Skin of body (tissue), 2 donors: Measurements from ENCODE around the gene CCDC141. TPM values are rescaled to one million over a fixed set of nuclear protein-coding genes. Genes with fewer than 3 reads are reported as not detected.

Source experiments
- DNase-seq: peaks from one replicate; lab custom pipeline; 2025; lab: John Stamatoyannopoulos, UW
- total RNA-seq: library from RNA; depleted of rRNA; stranded (reverse); fragments of >200 nt; gene quantifications from one replicate; pipeline ENCODE4 v1.2.3, GENCODE V29; 2014

CCDC141 gene
- total RNA-seq, 1 donor from 2014 or later = 6.0 TPM

DNA sequence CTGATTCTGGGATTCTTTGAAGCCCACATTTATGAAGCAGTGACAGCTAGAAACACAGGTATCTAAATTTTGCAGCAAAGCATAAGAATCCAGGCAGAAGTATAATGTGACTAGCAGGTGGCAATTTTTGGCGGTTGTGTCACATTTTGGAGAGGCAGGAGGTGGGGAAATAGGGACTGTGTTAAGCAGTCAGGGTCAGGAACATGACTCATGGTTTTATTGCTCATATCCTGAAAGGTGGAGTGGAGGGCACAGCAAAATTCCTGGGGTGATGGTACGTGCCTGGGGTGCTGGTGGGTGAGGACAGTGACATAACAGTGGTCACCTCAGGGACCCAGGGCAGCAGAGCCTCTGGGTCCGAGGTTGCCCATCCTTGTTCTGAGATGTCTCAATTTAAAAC, 179.2 kb downstream of the CCDC141 start:
- no peak for DNase-seq

DNA sequence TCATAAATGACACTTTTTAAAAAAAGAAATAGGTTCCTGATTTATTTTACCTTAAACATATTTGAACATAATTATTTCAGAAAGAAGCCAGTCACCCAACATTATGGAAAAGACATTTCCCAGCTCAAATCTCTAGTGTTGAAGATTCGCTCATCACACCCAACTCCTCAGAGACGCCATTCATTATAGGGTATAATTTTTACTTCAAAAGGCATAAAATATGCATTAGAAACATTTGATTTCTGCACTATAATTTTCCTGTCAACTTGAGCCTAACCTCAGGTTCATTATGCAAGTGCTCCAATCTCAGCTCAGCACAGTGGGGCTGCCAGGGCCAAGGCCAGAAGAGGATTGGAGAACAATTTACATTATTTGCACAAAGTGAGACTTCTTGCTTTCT, 183.9 kb downstream of the CCDC141 start:
- no peak for DNase-seq

GRCh38 chr2:178865146-178865936, 184.6 kb downstream of the CCDC141 start:
- no peak for DNase-seq

DNA sequence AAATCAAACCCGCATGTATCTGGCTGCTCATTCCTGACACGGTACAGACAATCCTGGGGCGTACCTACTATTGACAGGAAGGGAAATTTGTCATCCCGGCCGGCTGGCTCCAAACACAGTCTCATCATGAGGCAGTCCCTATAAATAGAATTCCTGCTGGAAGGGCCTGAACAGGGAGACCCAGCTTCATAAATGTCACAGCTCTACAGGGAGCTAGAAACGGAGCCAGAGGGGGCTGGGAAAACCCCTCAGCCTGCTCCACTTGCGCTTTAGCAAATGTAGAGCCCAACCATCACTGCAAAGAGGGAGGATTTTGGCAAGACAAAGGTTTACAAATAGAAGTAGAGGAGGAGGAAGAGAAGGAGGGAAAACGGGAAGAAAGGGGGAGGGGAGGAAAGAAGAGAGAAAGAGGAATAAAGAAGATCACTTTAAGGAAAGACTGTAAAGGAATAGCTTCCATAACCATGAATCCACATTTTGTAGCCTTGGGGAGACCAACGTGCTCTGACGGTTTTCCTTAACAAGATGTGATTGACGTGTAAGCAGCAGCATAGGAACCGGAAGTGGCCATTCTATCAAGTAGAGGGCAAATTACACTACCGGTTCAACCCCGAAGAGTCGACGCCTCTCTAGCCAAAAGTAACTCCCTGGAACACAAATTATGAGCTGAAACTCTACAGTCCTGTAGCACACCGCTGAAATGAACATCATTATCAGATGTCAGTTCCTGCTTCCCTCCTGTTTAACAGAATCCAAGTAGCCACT, 185.9 kb downstream of the CCDC141 start:
- DNase-seq = peak; percentile 49

DNA sequence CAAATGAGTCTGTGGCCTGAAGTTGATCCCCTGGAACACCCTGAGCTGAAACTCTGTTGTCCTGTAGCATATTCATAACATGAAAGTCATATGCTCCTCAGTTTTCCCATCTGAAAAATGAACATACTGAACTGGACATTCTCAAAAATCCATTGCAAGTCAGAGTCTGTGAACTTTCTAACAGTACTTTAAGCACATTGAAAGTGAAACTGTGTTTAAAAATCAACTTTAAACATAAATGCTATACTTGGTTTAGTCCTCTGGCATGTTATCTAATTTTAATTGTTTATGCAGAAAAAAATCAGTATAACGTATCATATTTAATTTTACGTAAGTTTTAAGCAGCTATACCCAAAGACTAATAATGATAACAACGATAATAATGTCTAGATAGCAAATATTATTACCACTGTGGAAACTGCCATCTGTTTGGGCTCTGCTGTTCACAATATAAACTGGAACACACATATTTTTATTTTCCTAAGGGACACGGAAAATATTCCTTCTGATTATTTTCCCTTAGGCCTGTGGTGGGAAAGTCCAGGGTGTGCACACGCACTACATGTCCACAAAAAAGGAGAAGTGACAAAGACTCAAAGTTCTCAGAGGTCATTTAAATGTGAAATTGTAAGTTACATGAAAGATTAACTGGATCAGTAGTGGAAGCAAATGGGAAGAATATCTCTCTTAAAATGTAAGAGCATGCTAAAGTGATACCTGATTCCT, 186.6 kb downstream of the CCDC141 start:
- DNase-seq = no peak

DNA sequence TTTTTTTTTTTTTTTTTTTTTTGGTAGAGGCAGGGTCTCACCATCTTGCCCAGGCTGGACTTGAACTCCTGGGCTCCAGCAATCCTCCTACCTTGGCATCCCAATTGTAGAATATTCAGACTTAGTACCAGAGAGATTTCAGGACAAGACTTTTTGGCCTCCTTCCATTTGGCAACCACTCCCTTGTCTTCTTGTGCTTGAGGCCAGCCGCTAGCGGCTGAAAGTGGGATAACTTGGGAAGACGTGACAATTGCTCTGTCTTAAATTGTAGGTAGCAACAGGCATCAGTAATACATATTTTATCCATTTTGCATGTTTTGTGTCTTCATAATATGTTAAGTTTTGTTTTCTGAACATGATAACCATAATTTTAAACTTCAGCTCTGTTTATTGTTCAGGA, 189.4 kb downstream of the CCDC141 start:
- DNase-seq = no peak

DNA sequence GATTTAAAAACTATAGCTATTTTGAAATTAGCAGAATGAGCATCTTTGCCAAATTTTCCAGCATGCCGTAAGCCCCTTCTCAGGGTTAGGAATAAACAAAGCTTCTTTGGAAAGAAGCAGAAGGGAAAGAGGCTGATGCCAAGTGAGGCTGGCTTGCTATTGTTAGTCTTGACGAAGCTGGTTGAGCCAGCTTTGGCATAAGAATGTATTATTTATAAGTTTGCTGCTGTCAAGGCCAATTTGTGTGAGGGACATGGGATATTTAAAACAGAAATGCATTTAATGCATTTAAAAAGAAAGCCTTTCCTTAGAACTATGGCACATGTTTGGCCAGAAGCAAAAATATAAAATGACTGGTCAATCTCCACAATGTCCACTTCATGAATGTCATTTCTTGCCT, 190.2 kb downstream of the CCDC141 start:
- DNase-seq = no peak

DNA sequence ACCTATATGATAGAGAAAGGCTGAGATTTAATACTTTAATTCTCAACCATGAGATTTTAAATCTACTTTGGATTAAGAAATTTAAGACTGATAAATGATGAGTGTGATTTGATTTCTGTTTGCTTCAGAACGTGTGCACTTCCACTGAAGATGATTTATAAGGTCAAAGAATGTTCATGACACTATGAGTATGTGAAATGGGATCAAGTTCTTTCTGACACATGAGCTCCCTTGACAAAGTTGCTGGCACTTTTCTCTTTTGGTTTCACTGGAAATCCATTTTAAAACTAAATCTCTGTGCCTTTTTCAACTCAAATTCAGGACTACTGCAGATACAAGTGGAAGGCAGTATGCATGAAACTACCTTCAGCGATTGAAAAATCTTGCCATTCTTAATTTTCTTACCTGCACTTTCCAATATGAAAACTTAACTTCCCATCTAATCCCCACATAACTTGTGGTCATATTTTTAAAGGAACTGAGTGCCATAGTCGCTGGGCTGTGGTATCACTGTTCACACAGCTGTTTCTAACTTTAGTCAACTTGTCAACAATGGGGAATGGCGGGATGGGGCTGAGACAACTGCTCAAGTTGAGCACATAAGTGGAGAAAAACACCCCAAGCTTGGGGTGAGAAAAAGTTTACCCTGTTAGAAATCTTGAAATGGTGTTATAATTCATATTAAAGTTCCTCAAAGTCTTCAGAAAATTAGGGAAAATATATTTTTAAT, 190.9 kb downstream of the CCDC141 start:
- no peak for DNase-seq

DNA sequence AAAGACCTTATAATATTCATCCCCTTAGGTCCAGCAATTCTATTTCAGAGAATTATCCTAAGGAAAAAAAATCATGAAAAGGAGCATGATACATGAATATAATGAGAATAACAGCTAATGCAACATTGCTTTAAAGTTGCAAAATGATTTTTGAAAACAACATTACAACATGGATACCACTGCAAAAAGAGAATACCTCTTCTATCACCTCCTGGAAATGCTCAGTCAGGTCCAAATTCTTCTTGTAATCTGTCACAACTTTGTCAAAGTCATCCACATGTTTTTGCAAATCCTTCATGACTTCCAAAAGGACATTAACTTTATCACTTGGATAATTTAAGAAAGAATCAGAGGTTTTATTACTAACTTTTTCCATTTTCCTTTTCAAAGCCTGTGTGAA, 194.8 kb downstream of the CCDC141 start:
- DNase-seq = no peak

DNA sequence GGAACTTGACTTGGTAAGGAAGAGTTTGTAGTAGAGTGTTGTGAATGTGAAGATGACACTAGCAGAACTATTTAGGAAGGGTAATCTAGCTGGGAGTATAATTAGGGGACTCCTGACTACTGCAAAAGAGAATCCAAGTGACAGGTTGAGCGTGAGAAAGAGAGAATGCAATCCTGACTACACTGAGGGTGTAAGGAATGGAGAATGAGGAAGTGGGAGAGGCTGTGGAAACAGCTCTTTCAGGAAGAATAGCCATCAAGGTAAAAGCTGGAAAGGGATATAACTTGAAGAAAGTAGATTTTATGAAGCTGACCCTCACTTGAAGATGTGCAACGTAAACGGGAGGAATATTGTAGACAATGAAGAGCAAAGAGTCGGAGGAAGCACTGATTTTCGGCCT, 201.6 kb downstream of the CCDC141 start:
- no peak for DNase-seq

- no peak for DNase-seq
Observed at GRCh38 chr2:178846458-178846802, 203.5 kb downstream of the CCDC141 start.

DNA sequence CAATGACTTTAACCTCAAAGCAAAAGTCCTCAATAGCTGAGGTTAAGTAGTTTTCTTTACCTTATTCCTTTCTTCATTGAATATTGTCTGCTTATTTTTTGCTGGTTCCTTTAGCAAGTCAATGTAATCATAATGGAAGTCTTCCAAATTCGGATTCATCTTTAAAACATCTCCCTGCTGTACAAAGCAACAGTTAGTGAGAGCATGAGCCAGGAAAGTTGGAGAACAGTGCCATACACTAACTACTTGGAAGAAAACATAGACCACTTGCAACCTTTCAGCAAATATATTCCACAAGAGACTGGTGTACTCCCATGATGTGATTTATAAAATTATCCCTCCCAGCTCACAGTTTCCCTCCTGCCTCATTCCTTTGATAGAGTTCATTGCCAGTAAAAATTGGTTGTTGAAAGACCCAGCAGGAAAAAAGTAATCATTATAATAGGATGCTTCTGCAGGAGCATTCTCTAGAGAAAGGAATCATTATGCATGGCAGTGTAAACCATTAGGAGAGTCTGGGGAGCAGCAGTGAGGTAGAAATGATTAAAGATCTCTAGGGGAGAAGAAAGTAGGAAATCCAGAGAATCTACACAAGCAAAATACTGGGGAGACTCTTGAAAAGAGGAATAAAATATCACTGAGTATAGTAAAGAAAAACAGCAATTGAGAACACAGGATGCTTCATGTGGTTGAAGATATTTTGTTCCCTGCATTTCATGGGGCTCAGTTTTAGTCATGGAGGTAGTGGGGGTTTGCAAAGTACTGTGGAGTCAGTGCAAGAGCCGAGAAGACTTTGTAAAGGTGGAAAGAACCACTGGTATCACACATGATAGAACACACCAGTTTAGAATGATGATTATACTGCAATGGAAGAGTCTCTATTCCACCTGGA, 204.1 kb downstream of the CCDC141 start:
- peak; percentile 65 for DNase-seq

GRCh38 chr2:178844701-178845100, 205.2 kb downstream of the CCDC141 start:
- DNase-seq = no peak

DNA sequence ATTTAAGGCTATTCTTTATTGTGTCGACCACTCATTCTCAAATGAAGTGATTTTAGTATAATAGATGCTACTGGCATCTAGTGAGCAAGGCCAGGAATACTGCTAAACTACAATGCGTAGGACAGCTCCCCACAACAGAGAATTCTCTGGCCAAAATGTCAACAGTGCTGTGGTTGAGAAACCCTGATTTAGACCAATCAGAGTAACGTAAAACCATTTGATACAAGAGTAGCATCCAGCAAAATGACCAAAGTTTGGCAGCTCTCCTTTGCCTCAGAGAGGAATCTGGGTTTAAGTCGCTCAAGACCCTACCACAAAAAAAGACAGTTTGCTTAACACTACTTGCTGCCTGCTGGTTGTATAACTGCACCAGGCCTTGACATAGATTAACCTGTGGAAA, 205.7 kb downstream of the CCDC141 start:
- no peak for DNase-seq

DNA sequence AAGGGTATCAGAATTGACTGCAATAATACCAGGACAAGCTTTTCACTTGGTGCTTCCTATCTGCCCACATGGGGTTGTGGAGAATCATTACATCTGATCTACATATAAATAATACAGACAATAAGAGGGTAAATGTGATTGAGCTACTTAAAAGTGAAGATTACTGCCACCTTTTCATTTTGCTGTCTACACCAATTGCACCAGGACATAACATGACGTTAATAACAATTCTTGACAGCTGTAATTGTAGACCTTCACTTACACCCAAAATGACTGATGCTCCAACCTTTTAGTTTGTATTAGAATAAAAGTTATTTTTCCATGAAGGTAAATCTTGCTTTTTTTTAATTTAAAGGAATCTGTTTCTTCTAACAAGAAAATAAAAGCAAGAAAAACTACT, 206.2 kb downstream of the CCDC141 start:
- DNase-seq = no peak

- DNase-seq = no peak
Observed at GRCh38 chr2:178836807-178837206, 213.1 kb downstream of the CCDC141 start.

DNA sequence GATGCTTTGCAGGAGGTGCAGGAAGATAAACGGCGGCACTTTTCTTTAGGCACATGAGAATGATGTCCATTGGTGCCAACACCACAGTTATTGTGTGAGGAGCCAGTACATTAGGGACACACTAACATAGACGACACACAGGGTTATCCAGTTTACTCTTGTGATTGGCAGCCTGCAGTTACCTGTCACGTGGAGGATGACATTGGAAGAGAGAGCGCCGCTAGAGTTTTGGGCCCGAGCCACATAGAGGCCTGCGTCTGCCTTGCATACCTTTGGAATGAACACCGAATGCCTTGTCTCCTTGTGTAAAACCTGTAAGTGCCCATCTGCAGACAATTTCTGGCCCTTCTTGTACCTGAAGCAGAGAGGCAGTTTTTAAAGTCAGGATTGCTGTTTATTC, 215.9 kb downstream of the CCDC141 start:
- no peak for DNase-seq

DNA sequence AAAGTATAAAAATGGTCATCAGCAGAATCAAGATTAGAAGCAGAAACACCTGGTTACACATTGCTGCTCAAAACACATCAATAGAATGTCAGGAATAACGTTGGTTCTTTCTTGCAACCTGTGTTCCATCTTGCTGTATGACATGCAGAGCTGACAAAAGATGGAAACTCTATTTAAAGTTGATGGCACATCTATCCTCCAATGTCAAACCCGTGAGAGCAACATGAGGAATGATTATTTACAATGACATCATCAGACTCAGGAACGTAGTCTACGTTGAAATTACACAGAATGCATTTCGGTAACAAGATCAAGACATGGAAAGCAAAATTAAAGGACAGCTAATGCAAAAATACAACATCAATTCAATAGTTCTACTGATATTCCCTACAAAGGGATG, 216.6 kb downstream of the CCDC141 start:
- DNase-seq = no peak

DNA sequence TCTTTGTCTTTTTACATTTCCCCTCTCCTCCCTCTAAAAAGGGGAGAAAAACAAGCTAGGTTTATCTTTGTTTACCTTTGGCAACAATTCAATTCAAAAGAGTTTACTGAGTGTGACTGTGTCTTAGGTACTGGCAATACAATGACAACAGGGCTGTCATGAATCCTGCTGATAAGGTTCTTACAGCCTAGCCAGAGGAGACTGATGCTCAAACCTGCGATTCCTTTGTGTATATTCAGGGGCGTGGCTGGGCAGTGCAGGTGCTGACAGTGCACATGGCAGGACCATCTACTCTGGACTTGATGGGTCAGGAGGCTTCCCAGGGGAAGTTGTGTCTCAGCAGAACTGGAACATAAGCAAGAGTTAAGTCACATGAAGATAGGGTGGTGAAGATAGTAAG, 219.5 kb downstream of the CCDC141 start:
- DNase-seq = no peak

- DNase-seq = no peak
Observed at GRCh38 chr2:178829981-178830380, 220.0 kb downstream of the CCDC141 start.
